Measurements from ENCODE around the gene FKBP14.

Gene FKBP14

GRCh38 chr7:30041526-30042269 is 15.2 kb upstream of the FKBP14 start:
- H3K27me3 ChIP-seq (replicated peaks; ENCODE audit: control insufficient read depth, insufficient read depth, low read length) = no peaks in the 10 kb centered on the region
- no peak for TF ChIP-seq CTCF (IDR thresholded peaks at IDR 0.05; ENCODE audit: insufficient read depth, low read length, poor library complexity, severe bottlenecking)
- H3K4me3 ChIP-seq (replicated peaks; ENCODE audit: low read depth, low read length) = no peak overlapping the region
- DNase-seq (ENCODE audit: extremely low read depth, insufficient read length) = no peak
- no peaks in the 10 kb centered on the region; the same call in 1 of the 2 replicates for H3K36me3 ChIP-seq (ENCODE audit: control insufficient read depth, insufficient read depth, low read length)

GRCh38 chr7:30040938-30041337 is 14.4 kb upstream of the FKBP14 start:
- Histone ChIP-seq H3K27me3 (replicated peaks; ENCODE audit: control insufficient read depth, insufficient read depth, low read length) (no peaks in the 10 kb centered on the region), H3K36me3 (ENCODE audit: control insufficient read depth, insufficient read depth, low read length) (no peaks in the 10 kb centered on the region; the same call in 1 of the 2 replicates), H3K4me3 (replicated peaks; ENCODE audit: low read depth, low read length) (no peak overlapping the region)
- no peak for DNase-seq (ENCODE audit: extremely low read depth, insufficient read length)
- no peak for TF ChIP-seq CTCF (IDR thresholded peaks at IDR 0.05; ENCODE audit: insufficient read depth, low read length, poor library complexity, severe bottlenecking)

GRCh38 chr7:30038196-30038980 is 11.9 kb upstream of the FKBP14 start:
- DNase-seq (ENCODE audit: extremely low read depth, insufficient read length) = no peak
- no peak for TF ChIP-seq CTCF (IDR thresholded peaks at IDR 0.05; ENCODE audit: insufficient read depth, low read length, poor library complexity, severe bottlenecking)
- Histone ChIP-seq H3K4me3 (replicated peaks; ENCODE audit: low read depth, low read length) (no peak overlapping the region), H3K36me3 (ENCODE audit: control insufficient read depth, insufficient read depth, low read length) (no peaks in the 10 kb centered on the region), H3K27me3 (replicated peaks; ENCODE audit: control insufficient read depth, insufficient read depth, low read length) (no peaks in the 10 kb centered on the region)

- DNase-seq (ENCODE audit: extremely low read depth, insufficient read length) = no peak
- no peak for TF ChIP-seq CTCF (IDR thresholded peaks at IDR 0.05; ENCODE audit: insufficient read depth, low read length, poor library complexity, severe bottlenecking)
- no peak overlapping the region for H3K4me3 ChIP-seq (replicated peaks; ENCODE audit: low read depth, low read length)
- no peaks in the 10 kb centered on the region for H3K36me3 ChIP-seq (ENCODE audit: control insufficient read depth, insufficient read depth, low read length)
- no peaks in the 10 kb centered on the region for H3K27me3 ChIP-seq (replicated peaks; ENCODE audit: control insufficient read depth, insufficient read depth, low read length)
Measured at GRCh38 chr7:30036220-30036619, 9.7 kb upstream of the FKBP14 start.

GRCh38 chr7:30034501-30034900 is 8.0 kb upstream of the FKBP14 start:
- no peaks in the 10 kb centered on the region for H3K36me3 ChIP-seq (ENCODE audit: control insufficient read depth, insufficient read depth, low read length)
- no peaks in the 10 kb centered on the region for H3K27me3 ChIP-seq (replicated peaks; ENCODE audit: control insufficient read depth, insufficient read depth, low read length)
- no peak overlapping the region for H3K4me3 ChIP-seq (replicated peaks; ENCODE audit: low read depth, low read length)
- no peak for DNase-seq (ENCODE audit: extremely low read depth, insufficient read length)
- no peak for TF ChIP-seq CTCF (IDR thresholded peaks at IDR 0.05; ENCODE audit: insufficient read depth, low read length, poor library complexity, severe bottlenecking)
